ENCODE data around the gene SLC7A14. TPM values are rescaled to one million over a fixed set of nuclear protein-coding genes. Genes with fewer than 3 reads are reported as not detected.

SLC7A14 gene
- total RNA-seq, 2 experiments from 2014 or later, result not detected

GRCh38 chr3:170496868-170497140, 89.1 kb downstream of the SLC7A14 start:
- POLR2A ChIA-PET, result no interaction called here
- no peak overlapping the region for H3K27ac Mint-ChIP-seq
- no peaks in the 10 kb centered on the region for H3K4me1 Mint-ChIP-seq
- no peak overlapping the region for H3K4me3 Mint-ChIP-seq
- peaks cover under 1% of the 10 kb centered on the region for H3K27me3 Mint-ChIP-seq
- CTCF ChIA-PET, result interaction anchor here (1.5 kb wide), 1 partner anchor 11 kb away, joined by 3 read pairs; no protein-coding TSS in a partner anchor
- H3K36me3 Mint-ChIP-seq (ENCODE audit: low read depth), result no peaks in the 10 kb centered on the region
- no peak for DNase-seq
- H3K9me3 Mint-ChIP-seq, result no peaks in the 10 kb centered on the region

DNA sequence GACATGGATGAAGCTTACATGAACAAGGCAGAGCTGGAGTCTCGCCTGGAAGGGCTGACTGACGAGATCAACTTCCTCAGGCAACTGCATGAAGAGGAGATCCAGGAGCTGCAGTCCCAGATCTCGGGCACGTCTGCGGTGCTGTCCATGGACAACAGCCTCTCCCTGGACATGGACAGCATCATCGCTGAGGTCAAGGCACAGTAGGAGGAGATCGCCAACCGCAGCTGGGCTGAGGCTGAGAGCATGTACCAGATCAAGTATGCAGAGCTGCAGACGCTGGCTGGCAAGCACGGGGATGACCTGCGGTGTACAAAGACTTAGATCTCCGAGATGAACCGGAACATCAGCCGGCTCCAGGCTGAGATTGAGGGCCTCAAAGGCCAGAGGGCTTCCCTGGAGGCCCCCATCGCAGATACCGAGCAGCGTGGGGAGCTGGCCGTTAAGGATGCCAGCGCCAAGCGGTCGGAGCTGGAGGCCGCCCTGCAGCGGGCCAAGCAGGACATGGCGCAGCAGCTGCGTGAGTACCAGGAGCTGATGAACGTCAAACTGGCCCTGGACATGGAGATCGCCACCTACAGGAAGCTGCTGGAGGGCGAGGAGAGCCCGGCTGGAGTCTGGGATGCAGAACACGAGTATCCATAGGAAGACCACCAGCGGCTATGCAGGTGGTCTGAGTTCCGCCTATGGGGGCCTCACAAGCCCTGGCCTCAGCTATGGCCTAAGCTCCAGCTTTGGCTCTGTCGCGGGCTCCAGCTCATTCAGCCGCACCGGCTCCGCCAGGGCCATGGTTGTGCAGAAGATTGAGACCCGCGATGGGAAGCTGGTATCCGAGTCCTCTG, 89.6 kb downstream of the SLC7A14 start:
- H3K27ac Mint-ChIP-seq, result no peak overlapping the region
- ChIA-PET POLR2A (no interaction called here), CTCF (interaction anchor here (0.6 to 1.5 kb wide), 3 partner anchors 11 to 316 kb away, joined by 3 read pairs; no protein-coding TSS in a partner anchor)
- no peaks in the 10 kb centered on the region for H3K4me1 Mint-ChIP-seq
- H3K4me3 Mint-ChIP-seq, result no peak overlapping the region
- no peak for DNase-seq
- no peaks in the 10 kb centered on the region for H3K9me3 Mint-ChIP-seq
- H3K36me3 Mint-ChIP-seq (ENCODE audit: low read depth), result no peaks in the 10 kb centered on the region
- H3K27me3 Mint-ChIP-seq, result no peaks in the 10 kb centered on the region

GRCh38 chr3:170494766-170495165, 91.1 kb downstream of the SLC7A14 start:
- no peaks in the 10 kb centered on the region for H3K27me3 Mint-ChIP-seq
- no peak overlapping the region for H3K4me3 Mint-ChIP-seq
- no peak overlapping the region for H3K27ac Mint-ChIP-seq
- CTCF ChIA-PET, result interaction anchor here (1.3 kb wide), 1 partner anchor 81 kb away, joined by 3 read pairs; no protein-coding TSS in a partner anchor
- no peak for DNase-seq
- H3K4me1 Mint-ChIP-seq, result no peaks in the 10 kb centered on the region
- POLR2A ChIA-PET, result no interaction called here
- H3K36me3 Mint-ChIP-seq (ENCODE audit: low read depth), result no peaks in the 10 kb centered on the region
- no peaks in the 10 kb centered on the region for H3K9me3 Mint-ChIP-seq

GRCh38 chr3:170493712-170494182, 92.1 kb downstream of the SLC7A14 start:
- Mint-ChIP-seq H3K36me3 (ENCODE audit: low read depth) (no peaks in the 10 kb centered on the region), H3K4me1 (no peaks in the 10 kb centered on the region), H3K9me3 (no peaks in the 10 kb centered on the region), H3K4me3 (no peak overlapping the region), H3K27me3 (no peaks in the 10 kb centered on the region), H3K27ac (no peak overlapping the region)
- CTCF ChIA-PET, result no interaction called here
- no peak for DNase-seq
- POLR2A ChIA-PET, result no interaction called here

- Mint-ChIP-seq H3K36me3 (ENCODE audit: low read depth) (no peaks in the 10 kb centered on the region), H3K27me3 (peaks cover 2% of the 10 kb centered on the region), H3K9me3 (no peaks in the 10 kb centered on the region), H3K27ac (no peak overlapping the region), H3K4me3 (no peak overlapping the region), H3K4me1 (no peaks in the 10 kb centered on the region)
- CTCF ChIA-PET, result no interaction called here
- DNase-seq, result no peak
- POLR2A ChIA-PET, result no interaction called here
Measured at GRCh38 chr3:170491901-170492300, 94.0 kb downstream of the SLC7A14 start.

DNA sequence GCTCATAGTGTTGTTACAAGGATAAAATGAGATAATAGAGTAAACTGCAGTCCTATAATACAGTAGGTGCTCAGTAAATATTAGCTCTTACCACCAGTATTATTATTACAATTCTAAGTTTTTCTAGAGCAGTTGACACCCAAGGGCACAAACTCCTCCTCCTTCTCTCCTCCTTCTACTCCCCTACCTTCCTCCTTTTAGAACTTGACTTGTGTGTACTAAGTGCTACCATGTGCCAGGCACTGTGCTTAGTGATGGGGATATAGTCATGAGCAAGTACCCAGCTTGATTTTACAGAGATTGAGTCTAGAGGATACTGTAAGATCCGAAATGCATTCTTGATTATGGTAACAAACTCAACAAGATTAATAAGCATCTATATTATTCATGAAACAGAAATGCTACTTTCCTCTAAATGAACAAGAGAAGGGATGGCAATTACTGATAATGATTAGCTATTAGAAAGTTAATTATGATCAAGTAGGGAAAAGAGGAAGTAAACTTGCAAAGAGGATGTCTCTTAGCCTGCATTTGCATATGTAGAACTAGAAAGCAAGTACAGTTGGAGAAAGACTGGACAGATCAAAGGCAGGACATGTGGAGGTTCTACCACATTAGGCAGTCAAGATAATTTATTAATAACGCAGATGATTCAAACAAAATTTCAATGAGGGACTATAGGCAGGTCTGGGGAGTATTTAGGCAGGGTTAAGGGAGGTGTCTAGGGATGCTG, 94.9 kb downstream of the SLC7A14 start:
- no peaks in the 10 kb centered on the region for H3K9me3 Mint-ChIP-seq
- no peak overlapping the region for H3K27ac Mint-ChIP-seq
- H3K4me1 Mint-ChIP-seq, result no peaks in the 10 kb centered on the region
- H3K27me3 Mint-ChIP-seq, result peaks cover 6% of the 10 kb centered on the region
- H3K36me3 Mint-ChIP-seq (ENCODE audit: low read depth), result no peaks in the 10 kb centered on the region
- ChIA-PET POLR2A (no interaction called here), CTCF (interaction anchor here (1.1 kb wide), 1 partner anchor 321 kb away, joined by 3 read pairs; no protein-coding TSS in a partner anchor)
- DNase-seq, result no peak
- H3K4me3 Mint-ChIP-seq, result no peak overlapping the region

DNA sequence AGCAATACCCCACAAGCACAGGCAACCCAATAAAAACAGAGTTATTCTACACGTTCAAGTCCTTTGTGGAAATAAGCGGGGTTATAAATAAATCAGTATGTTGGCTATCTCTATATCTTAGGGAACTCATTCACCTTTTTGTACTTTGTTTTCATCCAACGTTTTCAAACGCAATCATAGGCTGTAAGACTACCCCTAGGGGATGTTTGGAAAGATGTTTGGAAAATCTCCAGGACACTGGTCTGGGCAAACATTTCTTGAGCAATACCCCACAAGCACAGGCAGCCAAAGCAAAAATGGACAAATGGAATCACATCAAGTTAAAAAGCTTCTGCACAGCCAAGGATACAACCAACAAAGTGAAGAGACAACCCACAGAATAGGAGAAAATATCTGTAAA, 97.1 kb downstream of the SLC7A14 start:
- H3K27ac Mint-ChIP-seq, result no peak overlapping the region
- POLR2A ChIA-PET, result no interaction called here
- H3K4me1 Mint-ChIP-seq, result no peaks in the 10 kb centered on the region
- CTCF ChIA-PET, result no interaction called here
- no peak for DNase-seq
- H3K27me3 Mint-ChIP-seq, result peaks cover 7% of the 10 kb centered on the region
- H3K4me3 Mint-ChIP-seq, result no peak overlapping the region
- H3K36me3 Mint-ChIP-seq (ENCODE audit: low read depth), result no peaks in the 10 kb centered on the region
- H3K9me3 Mint-ChIP-seq, result no peaks in the 10 kb centered on the region

DNA sequence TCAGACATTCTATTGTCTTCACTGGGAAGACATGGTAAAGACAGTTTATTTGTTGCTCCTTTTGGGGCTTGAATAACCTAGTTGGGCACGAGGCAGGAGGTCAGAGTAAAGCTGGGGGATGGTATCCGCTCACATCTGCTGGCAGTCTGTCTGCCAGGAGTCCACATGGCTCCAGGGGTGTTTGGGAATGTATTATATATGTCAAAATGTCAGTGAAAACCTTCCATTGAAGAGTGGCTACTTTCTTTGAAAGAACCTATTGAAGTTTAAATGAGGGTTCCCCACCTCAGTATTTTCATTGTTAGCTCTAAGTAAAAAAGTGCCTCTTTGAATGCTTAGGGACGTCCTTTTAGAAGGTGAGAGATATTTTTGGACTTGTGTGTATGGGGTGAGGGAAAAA, 98.8 kb downstream of the SLC7A14 start:
- DNase-seq, result no peak
- H3K36me3 Mint-ChIP-seq (ENCODE audit: low read depth), result no peaks in the 10 kb centered on the region
- H3K27ac Mint-ChIP-seq, result no peak overlapping the region
- H3K27me3 Mint-ChIP-seq, result peaks cover 7% of the 10 kb centered on the region
- ChIA-PET CTCF (interaction anchor here (1.4 kb wide), 1 partner anchor 324 kb away, joined by 3 read pairs; no protein-coding TSS in a partner anchor), POLR2A (no interaction called here)
- no peaks in the 10 kb centered on the region for H3K4me1 Mint-ChIP-seq
- no peaks in the 10 kb centered on the region for H3K9me3 Mint-ChIP-seq
- H3K4me3 Mint-ChIP-seq, result no peak overlapping the region

- H3K36me3 Mint-ChIP-seq (ENCODE audit: low read depth), result no peaks in the 10 kb centered on the region
- POLR2A ChIA-PET, result no interaction called here
- peaks cover 7% of the 10 kb centered on the region for H3K27me3 Mint-ChIP-seq
- H3K27ac Mint-ChIP-seq, result no peak overlapping the region
- no peaks in the 10 kb centered on the region for H3K4me1 Mint-ChIP-seq
- no peaks in the 10 kb centered on the region for H3K9me3 Mint-ChIP-seq
- no peak overlapping the region for H3K4me3 Mint-ChIP-seq
- CTCF ChIA-PET, result interaction anchor here (1.4 kb wide), 1 partner anchor 325 kb away, joined by 3 read pairs; no protein-coding TSS in a partner anchor
- no peak for DNase-seq
Measured at GRCh38 chr3:170486398-170486797, 99.5 kb downstream of the SLC7A14 start.

GRCh38 chr3:170485696-170486095, 100.2 kb downstream of the SLC7A14 start:
- no peak for DNase-seq
- ChIA-PET CTCF (interaction anchor here (1.4 kb wide), 1 partner anchor 325 kb away, joined by 3 read pairs; no protein-coding TSS in a partner anchor), POLR2A (no interaction called here)
- Mint-ChIP-seq H3K4me1 (no peaks in the 10 kb centered on the region), H3K27me3 (peaks cover 7% of the 10 kb centered on the region), H3K9me3 (no peaks in the 10 kb centered on the region), H3K27ac (no peak overlapping the region), H3K4me3 (no peak overlapping the region), H3K36me3 (ENCODE audit: low read depth) (no peaks in the 10 kb centered on the region)

GRCh38 chr3:170485294-170485693, 100.6 kb downstream of the SLC7A14 start:
- H3K36me3 Mint-ChIP-seq (ENCODE audit: low read depth), result no peaks in the 10 kb centered on the region
- no peak overlapping the region for H3K27ac Mint-ChIP-seq
- CTCF ChIA-PET, result no interaction called here
- no peak for DNase-seq
- POLR2A ChIA-PET, result no interaction called here
- no peak overlapping the region for H3K4me3 Mint-ChIP-seq
- no peaks in the 10 kb centered on the region for H3K4me1 Mint-ChIP-seq
- no peaks in the 10 kb centered on the region for H3K9me3 Mint-ChIP-seq
- H3K27me3 Mint-ChIP-seq, result peaks cover 8% of the 10 kb centered on the region

- Mint-ChIP-seq H3K36me3 (ENCODE audit: low read depth) (no peaks in the 10 kb centered on the region), H3K4me3 (no peak overlapping the region), H3K27ac (no peak overlapping the region), H3K4me1 (no peaks in the 10 kb centered on the region), H3K9me3 (no peaks in the 10 kb centered on the region), H3K27me3 (peaks cover 8% of the 10 kb centered on the region)
- CTCF ChIA-PET, result no interaction called here
- POLR2A ChIA-PET, result no interaction called here
- no peak for DNase-seq
Measured at GRCh38 chr3:170484869-170485268, 101.0 kb downstream of the SLC7A14 start.

GRCh38 chr3:170483485-170484262, 102.2 kb downstream of the SLC7A14 start:
- Mint-ChIP-seq H3K4me3 (no peak overlapping the region), H3K4me1 (no peaks in the 10 kb centered on the region), H3K27ac (no peak overlapping the region), H3K27me3 (peaks cover 12% of the 10 kb centered on the region), H3K9me3 (no peaks in the 10 kb centered on the region), H3K36me3 (ENCODE audit: low read depth) (no peaks in the 10 kb centered on the region)
- CTCF ChIA-PET, result no interaction called here
- DNase-seq, result no peak
- POLR2A ChIA-PET, result no interaction called here

Measured in activated CD4-positive, alpha-beta memory T cell treated with anti-CD3 and anti-CD28 coated beads, Interleukin-2, amount 10 ng/mL, durations not matched to agents 7 days and 5 days (primary cell).